ENCODE measurements around the gene CDKN2A.

Gene CDKN2A

GRCh38 chr9:21923694-21924093, 70.5 kb downstream of the CDKN2A start:
- Histone ChIP-seq H3K36me3 (ENCODE audit: control insufficient read depth in 1 of 2, insufficient read depth in 2 of 2, low read length in 2 of 2) (no peaks in the 10 kb centered on the region), H3K27me3 (ENCODE audit: control insufficient read depth in 1 of 2, insufficient read depth in 2 of 2, low read length in 2 of 2) (no peaks in the 10 kb centered on the region), H3K4me1 (ENCODE audit: control insufficient read depth in 1 of 2, insufficient read depth in 2 of 2, low read length in 2 of 2) (peaks cover 4 to 6% of the 10 kb centered on the region in 2 donors), H3K9ac (ENCODE audit: low read depth in 1 of 2, low read length in 2 of 2) (no peak overlapping the region), H3K9me3 (ENCODE audit: control insufficient read depth in 1 of 2, low read length in 2 of 2) (no peaks in the 10 kb centered on the region), H3K27ac (ENCODE audit: low read depth, low read length) (no peak overlapping the region), H3K4me3 (ENCODE audit: low read depth in 1 of 2, low read length in 2 of 2) (no peak overlapping the region)

- Histone ChIP-seq H3K27me3 (ENCODE audit: control insufficient read depth in 1 of 2, insufficient read depth in 2 of 2, low read length in 2 of 2) (no peaks in the 10 kb centered on the region), H3K9ac (ENCODE audit: low read depth in 1 of 2, low read length in 2 of 2) (no peak overlapping the region), H3K4me3 (ENCODE audit: low read depth in 1 of 2, low read length in 2 of 2) (no peak overlapping the region), H3K27ac (ENCODE audit: low read depth, low read length) (no peak overlapping the region), H3K4me1 (ENCODE audit: control insufficient read depth in 1 of 2, insufficient read depth in 2 of 2, low read length in 2 of 2) (peaks cover 4 to 6% of the 10 kb centered on the region in 2 donors), H3K9me3 (ENCODE audit: control insufficient read depth in 1 of 2, low read length in 2 of 2) (no peaks in the 10 kb centered on the region), H3K36me3 (ENCODE audit: control insufficient read depth in 1 of 2, insufficient read depth in 2 of 2, low read length in 2 of 2) (no peaks in the 10 kb centered on the region)
Measured at GRCh38 chr9:21919377-21920362, 74.5 kb downstream of the CDKN2A start.

Measured in duodenal mucosa (tissue), 2 donors.